Measurements from ENCODE around the gene LRRC8E. TPM values are rescaled to one million over a fixed set of nuclear protein-coding genes. Genes with fewer than 3 reads are reported as not detected.
"Not testable (repeated sequence)": the region's sequence is repeated elsewhere in the genome, so short reads cannot be mapped to it uniquely, and the experiment has no call there.

Gene LRRC8E
- total and polyA plus RNA-seq, 7 donors = 0.03 to 0.26 (median 0.09) TPM; not detected in 1

GRCh38 chr19:7928741-7929701, 40.7 kb downstream of the LRRC8E start:
- Histone ChIP-seq H3K9me3 (no peaks in the 10 kb centered on the region), H3K27ac (peak overlapping the region; percentile 68), H3K4me1 (peaks cover 23% of the 10 kb centered on the region), H3K4me3 (no peak overlapping the region), H3K36me3 (ENCODE audit: insufficient read depth in 1 of 2, low read depth in 1 of 2) (peaks cover 9 to 49% of the 10 kb centered on the region in 2 donors), H3K27me3 (ENCODE audit: insufficient read depth in 3 of 3, low read length in 2 of 3) (no peaks in the 10 kb centered on the region)
- ATAC-seq = peak in 1 of 4 donors; percentile 26
- 60 to 70% (median 61%) methylated on average over 24 of the region's 24 CpGs for WGBS, 3 donors
- intact Hi-C loops (cut with DNase I) = no loop called here
- peak; percentile 64 to 74 for DNase-seq
- peak; percentile 17 for TF ChIP-seq CTCF (IDR thresholded peaks at IDR 0.05)

- Histone ChIP-seq H3K27ac (peak overlapping the region; percentile 50), H3K36me3 (ENCODE audit: insufficient read depth in 1 of 2, low read depth in 1 of 2) (peaks cover 9 to 59% of the 10 kb centered on the region in 2 donors), H3K4me1 (peaks cover 23% of the 10 kb centered on the region)
- 77 to 87% (median 78%) methylated on average over 5 to 11 of the region's 11 CpGs for WGBS, 3 donors
- H3K27me3 ChIP-seq (ENCODE audit: insufficient read depth in 3 of 3, low read length in 2 of 3); DNase-seq; H3K4me3 ChIP-seq; ATAC-seq; H3K9me3 ChIP-seq; intact Hi-C loops (cut with DNase I): not testable (repeated sequence)
Measured at GRCh38 chr19:7930030-7930429, 41.7 kb downstream of the LRRC8E start.

GRCh38 chr19:7930765-7931164, 42.5 kb downstream of the LRRC8E start:
- peaks cover 9 to 66% of the 10 kb centered on the region in 2 donors for H3K36me3 ChIP-seq (ENCODE audit: insufficient read depth in 1 of 2, low read depth in 1 of 2)
- DNase-seq = no peak
- no peaks in the 10 kb centered on the region for H3K9me3 ChIP-seq
- peaks cover 23% of the 10 kb centered on the region for H3K4me1 ChIP-seq
- no peaks in the 10 kb centered on the region for H3K27me3 ChIP-seq (ENCODE audit: insufficient read depth in 3 of 3, low read length in 2 of 3)
- intact Hi-C loops (cut with DNase I) = no loop called here
- no peak for TF ChIP-seq CTCF (IDR thresholded peaks at IDR 0.05)
- no peak overlapping the region for H3K4me3 ChIP-seq
- H3K27ac ChIP-seq = peak overlapping the region; percentile 14
- WGBS, 3 donors = 76 to 85% (median 80%) methylated on average over 7 of the region's 7 CpGs
- no peak for ATAC-seq

DNA sequence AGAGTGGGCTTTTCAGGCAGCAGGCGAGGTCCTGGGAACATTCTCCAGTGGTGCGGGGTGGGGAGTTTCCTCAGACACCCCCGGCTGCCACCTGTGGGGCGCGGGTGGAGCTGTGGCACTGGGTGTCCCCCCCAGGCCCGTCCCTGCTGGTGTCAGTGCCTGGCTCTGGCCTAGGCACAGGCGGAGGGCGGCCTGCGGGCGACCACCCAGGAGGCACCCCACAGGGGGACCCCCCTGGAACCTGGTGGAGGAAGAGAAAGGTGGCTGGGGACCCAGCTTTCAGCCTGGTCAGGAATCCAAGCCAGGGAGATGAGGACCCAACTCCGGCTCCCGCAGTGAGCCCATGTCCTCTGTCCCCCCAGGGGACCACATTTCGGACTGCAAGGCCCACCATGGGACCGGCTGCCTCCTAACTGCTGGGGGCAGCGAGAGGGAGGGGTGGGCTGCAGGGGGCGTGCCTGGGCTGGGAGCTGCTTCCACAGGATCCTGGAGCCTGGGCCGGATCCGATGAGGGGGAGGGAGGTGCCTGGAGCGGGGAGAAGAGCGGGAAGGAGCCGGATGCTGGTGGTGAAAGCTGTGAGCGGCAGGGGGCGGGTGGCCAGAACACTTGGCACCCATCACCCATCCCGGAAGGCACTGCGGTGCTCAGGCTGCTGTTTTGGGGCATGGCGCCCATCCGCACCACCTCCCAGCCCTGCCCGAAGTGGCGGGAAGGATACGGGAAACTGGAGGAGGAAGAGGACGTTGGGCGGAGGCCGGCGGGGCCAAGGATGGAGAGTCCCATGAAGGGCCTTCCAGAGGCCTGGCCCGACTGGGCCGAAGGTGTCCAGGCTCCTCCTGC, 43.1 kb downstream of the LRRC8E start:
- Histone ChIP-seq H3K27ac (no peak overlapping the region), H3K9me3 (no peaks in the 10 kb centered on the region), H3K27me3 (ENCODE audit: insufficient read depth in 3 of 3, low read length in 2 of 3) (no peaks in the 10 kb centered on the region), H3K4me3 (no peak overlapping the region), H3K36me3 (ENCODE audit: insufficient read depth in 1 of 2, low read depth in 1 of 2) (peaks cover 9 to 73% of the 10 kb centered on the region in 2 donors), H3K4me1 (peaks cover 20% of the 10 kb centered on the region)
- DNase-seq = no peak
- 86 to 87% (median 86%) methylated on average over 33 to 36 of the region's 36 CpGs for WGBS, 3 donors
- intact Hi-C loops (cut with DNase I) = no loop called here
- no peak for ATAC-seq
- TF ChIP-seq CTCF (IDR thresholded peaks at IDR 0.05) = no peak
